ENCODE results near the gene TSPAN9. TPM values are rescaled to one million over a fixed set of nuclear protein-coding genes. Genes with fewer than 3 reads are reported as not detected.

The TSPAN9 gene
- total and polyA plus RNA-seq, 2 experiments from 2014 or later: 6.0 to 31.5 TPM

GRCh38 chr12:3152892-3153291 is 75.7 kb downstream of the TSPAN9 start (continued):
- TF ChIP-seq ZNF462 (CRISPR knock-in tag; IDR thresholded peaks at IDR 0.05): no peak
- TF ChIP-seq EZH2 (IDR thresholded peaks at IDR 0.05; ENCODE audit: low read depth, unreplicated experiment): no peak
- TF ChIP-seq CREB1 (CRISPR knock-in tag; IDR thresholded peaks at IDR 0.05; ENCODE audit: low read depth): no peak
- no peak for TF ChIP-seq CTCF (conservative IDR thresholded peaks at IDR 0.05; ENCODE audit: low read depth in 2 of 2)
- no peak for TF ChIP-seq ZNF114 (CRISPR knock-in tag; IDR thresholded peaks at IDR 0.05)
- TF ChIP-seq ZNF331 (CRISPR knock-in tag; IDR thresholded peaks at IDR 0.05; ENCODE audit: low read depth): no peak
- no peak for TF ChIP-seq STAT1 (IDR thresholded peaks at IDR 0.05; ENCODE audit: unreplicated experiment)
- no peak for TF ChIP-seq ETS1 (IDR thresholded peaks at IDR 0.05)
